ENCODE results near the gene TNFRSF1B.
"Not testable (repeated sequence)": the region's sequence is repeated elsewhere in the genome, so short reads cannot be mapped to it uniquely, and the experiment has no call there.

TNFRSF1B gene

GRCh38 chr1:12194666-12195216 lies 27.9 kb downstream of the TNFRSF1B start:
- no peak for DNase-seq

GRCh38 chr1:12195416-12195815 lies 28.6 kb downstream of the TNFRSF1B start:
- no peak for DNase-seq

GRCh38 chr1:12196641-12197482 lies 30.1 kb downstream of the TNFRSF1B start:
- no peak for DNase-seq

GRCh38 chr1:12197483-12197880 lies 30.7 kb downstream of the TNFRSF1B start:
- DNase-seq: no peak

- DNase-seq: no peak
Measured at GRCh38 chr1:12200208-12200607, 33.4 kb downstream of the TNFRSF1B start.

GRCh38 chr1:12201352-12202189 lies 34.8 kb downstream of the TNFRSF1B start:
- DNase-seq: no peak

- DNase-seq: no peak
Measured at GRCh38 chr1:12202190-12202497, 35.4 kb downstream of the TNFRSF1B start.

GRCh38 chr1:12202577-12202976 lies 35.8 kb downstream of the TNFRSF1B start:
- DNase-seq: no peak

GRCh38 chr1:12203216-12204007 lies 36.6 kb downstream of the TNFRSF1B start:
- no peak for DNase-seq

- no peak for DNase-seq
Measured at GRCh38 chr1:12204140-12204539, 37.3 kb downstream of the TNFRSF1B start.

- no peak for DNase-seq
Measured at GRCh38 chr1:12204754-12205658, 38.2 kb downstream of the TNFRSF1B start.

- no peak for DNase-seq
Measured at GRCh38 chr1:12206238-12206637, 39.4 kb downstream of the TNFRSF1B start.

- no peak for DNase-seq
Measured at GRCh38 chr1:12206792-12207424, 40.1 kb downstream of the TNFRSF1B start.

- DNase-seq: no peak
Measured at GRCh38 chr1:12208271-12208670, 41.5 kb downstream of the TNFRSF1B start.

GRCh38 chr1:12208764-12209494 lies 42.1 kb downstream of the TNFRSF1B start:
- DNase-seq: peak; percentile 85

- no peak for DNase-seq
Measured at GRCh38 chr1:12209495-12209832, 42.7 kb downstream of the TNFRSF1B start.

- DNase-seq: no peak
Measured at GRCh38 chr1:12215118-12215961, 48.5 kb downstream of the TNFRSF1B start.

- no peak for DNase-seq
Measured at GRCh38 chr1:12219800-12220199, 53.0 kb downstream of the TNFRSF1B start.

- DNase-seq: no peak
Measured at GRCh38 chr1:12220890-12221289, 54.1 kb downstream of the TNFRSF1B start.

- not testable (repeated sequence) for DNase-seq
Measured at GRCh38 chr1:12222700-12223099, 55.9 kb downstream of the TNFRSF1B start.

Measured in effector CD4-positive, alpha-beta T cell (primary cell).